NCI-H128 (cell line): ENCODE measurements around the gene CLCN7.
"Not testable (repeated sequence)": the region's sequence is repeated elsewhere in the genome, so short reads cannot be mapped to it uniquely, and the experiment has no call there.

Experiments
- DNase-seq: peaks from one replicate; lab custom pipeline; 2025; ENCODE audit not compliant: unreplicated experiment; lab: John Stamatoyannopoulos, UW

CLCN7 gene

DNA sequence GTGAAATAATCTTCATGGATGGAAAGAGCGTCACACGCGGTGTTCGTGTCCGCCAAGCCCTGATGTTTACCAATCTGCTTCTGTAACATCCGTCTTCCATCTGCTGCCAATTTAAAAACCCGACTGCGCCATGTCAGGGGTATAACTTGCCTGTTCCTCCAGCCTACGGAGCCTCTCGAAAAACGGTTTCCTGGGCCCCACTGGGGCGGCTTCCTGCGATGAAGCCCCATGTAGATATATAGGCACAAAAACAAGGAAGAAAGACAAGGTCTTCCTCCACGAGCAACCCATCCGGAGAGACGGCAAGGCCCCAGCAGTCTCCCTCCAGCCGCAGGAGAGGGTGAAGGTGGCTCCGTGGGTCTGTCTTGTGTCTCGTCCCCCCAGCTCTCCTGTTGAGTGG lies 13.8 kb upstream of the CLCN7 start, which contains the start of gene PTX4:
PTX4 (minus strand) TSS at position 326 of the 400 bp plus-strand sequence; CDS start at position 291, 35 bp downstream.
- no peak for DNase-seq

GRCh38 chr16:1488054-1488601 lies 13.3 kb upstream of the CLCN7 start:
- no peak for DNase-seq

- no peak for DNase-seq
Observed at GRCh38 chr16:1487395-1488053, 12.7 kb upstream of the CLCN7 start.

DNA sequence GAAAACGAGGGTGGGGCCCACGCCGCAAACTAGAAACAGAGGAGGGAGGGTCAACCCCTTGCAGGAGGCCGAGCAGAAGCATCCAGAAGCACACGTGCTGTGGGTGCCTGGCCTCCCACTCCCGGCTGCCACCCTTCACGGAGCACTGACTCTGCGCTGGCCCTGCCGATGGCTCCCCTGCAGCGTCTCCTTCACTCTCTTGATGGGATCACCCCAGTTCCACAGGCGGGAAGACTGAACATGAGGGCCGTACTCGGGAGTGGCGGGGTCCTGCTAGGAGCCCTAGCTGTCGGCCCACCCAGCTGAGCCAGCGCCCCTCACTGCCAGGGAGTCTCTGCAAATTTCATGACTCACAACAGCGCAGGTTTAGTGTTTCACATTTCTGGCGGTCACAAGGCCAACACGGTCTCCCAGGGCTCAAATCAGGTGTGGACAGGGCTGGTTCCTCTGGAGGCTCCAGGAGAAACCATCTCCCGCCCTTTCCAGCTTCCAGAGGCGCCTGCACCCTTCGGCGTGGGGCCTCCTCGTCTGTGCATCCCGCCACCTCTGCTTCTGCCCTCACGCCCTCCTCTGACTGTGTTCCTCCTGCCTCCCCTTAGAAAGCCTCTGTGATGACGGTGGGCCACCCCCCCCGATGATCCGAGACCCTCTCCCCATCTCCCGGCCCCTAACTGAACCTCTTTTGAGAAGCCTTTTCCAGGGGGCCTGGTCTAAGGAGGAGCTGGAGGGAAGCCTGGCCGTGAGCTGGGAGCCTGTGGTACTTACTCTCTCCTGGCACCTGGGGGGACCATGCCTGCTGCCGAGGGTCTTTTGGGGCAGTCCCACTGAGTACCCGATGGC lies 11.9 kb upstream of the CLCN7 start:
- no peak for DNase-seq

DNA sequence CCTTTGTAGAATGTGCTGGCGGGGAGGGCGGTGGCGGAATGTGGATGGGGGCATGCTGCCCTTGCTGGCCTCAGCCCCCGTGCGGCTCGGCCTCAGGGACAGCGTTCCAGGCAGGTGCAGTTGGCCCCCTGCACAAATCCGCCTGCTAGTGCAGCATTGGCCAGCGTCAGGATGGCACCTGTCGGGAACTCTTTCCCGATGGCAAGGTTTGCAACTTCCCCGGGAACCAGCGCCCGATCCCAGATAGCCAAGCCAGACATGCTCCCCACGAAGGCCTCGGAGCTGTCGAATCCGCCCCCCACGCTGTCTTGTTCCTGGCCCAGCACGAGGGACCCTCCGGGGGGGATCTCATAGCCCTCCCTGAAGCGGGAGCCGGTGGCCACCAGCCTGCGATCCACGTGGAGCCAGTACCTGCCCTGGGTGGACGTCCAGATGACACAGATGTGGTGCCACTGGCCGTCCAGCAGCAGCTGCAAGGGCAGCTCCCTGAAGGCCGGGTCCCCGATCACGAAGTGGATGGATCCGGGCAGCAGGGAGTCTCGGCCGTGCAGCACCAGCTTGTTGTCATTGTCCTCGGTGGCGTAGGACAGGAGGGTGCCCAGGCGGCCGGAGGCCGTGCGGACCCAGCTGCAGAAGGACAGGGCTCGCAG lies 11.1 kb upstream of the CLCN7 start:
- DNase-seq, result no peak

GRCh38 chr16:1481906-1482835 lies 7.3 kb upstream of the CLCN7 start:
- no peak for DNase-seq

DNA sequence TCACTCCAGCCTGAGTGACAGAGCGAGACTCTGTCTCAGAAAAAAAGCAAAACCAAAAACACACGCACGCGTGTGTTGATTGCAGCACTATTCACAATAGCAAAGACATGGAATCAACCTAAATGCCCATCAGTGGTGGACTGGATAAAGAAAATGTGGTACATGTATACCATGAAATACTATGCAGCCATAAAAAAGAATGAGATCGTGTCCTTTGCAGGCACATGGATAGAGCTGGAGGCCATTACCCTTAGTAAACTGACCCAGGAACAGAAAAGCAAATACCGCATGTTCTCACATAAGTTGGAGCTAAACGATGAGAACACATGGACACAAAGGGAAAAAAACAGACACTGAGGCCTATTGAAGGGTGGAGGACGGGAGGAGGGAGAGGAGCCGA lies 4.1 kb upstream of the CLCN7 start:
- not testable (repeated sequence) for DNase-seq

- no peak for DNase-seq
Observed at GRCh38 chr16:1477033-1477432, 2.2 kb upstream of the CLCN7 start.

DNA sequence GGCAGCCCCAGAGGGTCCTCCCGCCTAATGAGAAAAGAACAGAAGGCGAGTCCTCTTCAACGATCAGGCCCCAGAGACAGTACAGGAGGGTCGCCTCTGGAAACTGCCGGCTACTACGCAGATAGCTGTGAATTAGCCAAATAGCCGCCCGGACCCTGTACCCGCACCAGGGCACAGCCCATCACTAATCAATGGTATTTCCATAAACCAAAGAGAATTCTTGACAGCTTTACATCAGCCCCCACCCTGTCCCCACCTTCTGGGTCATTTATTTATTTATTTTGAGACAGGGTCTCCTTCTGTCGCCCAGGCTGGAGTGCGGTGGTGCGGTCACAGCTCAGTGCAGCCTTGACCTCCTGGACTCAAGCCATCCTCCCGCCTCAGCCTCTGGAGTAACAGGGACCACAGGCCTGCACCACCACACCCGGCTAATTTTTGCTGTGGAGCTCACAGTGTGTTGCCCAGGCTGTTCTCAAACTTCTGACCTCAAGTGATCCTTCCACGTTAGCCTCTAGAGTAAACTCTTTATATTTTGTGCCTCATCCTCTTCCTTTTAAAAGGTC lies 805 bp upstream of the CLCN7 start:
- no peak for DNase-seq

- DNase-seq, result no peak
Observed at GRCh38 chr16:1474082-1474795, 589 bp downstream of the CLCN7 start.

DNA sequence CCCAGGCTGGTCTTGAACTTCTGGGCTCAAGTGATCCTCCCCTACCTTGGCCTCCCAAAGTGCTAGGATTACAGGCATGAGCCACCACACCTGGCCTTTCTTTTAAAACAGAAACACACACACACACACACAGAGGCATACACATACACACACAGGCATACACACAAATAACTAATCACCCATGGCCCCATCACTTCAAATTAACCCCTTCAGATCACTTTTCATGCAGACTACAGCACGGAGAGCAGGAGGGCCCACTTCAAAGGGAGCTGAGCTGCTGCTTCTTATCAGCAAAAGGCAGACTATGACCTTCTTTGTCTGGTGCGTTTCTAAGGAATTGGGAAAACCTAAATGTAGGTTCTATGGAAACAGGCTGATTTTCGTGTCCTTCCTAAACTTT lies 1.9 kb downstream of the CLCN7 start:
- DNase-seq, result no peak

DNA sequence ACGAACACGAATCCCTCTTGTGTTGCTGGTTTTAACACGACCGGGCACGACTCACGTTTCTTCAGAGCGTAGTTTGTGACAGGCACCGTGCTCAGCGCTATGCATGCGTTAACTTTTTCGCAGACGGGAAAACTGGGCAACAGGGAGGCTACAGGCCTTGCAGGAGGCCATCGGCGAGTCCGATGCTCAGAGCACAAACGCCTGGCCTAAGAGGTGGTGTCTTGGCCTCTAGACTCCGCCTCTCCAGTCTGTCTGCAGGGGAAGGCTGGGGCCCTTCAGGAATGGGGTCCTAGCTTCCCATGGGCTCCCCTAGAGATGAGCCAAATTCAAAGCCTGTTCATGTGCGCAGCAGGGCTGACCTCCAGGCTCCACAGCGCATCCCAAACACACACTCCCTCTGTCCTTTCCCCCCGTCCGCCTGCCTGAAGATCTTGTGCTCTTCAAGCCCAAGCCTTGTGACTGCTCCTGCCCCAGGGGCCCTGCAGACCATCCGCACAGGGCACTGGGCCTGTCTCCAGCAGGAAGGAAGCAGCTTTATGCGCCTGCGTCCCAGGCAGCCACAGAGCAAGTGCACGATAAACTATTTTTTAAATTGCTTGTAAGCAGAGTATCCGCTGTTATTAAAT lies 3.1 kb downstream of the CLCN7 start:
- DNase-seq, result no peak

GRCh38 chr16:1470481-1471251 lies 4.2 kb downstream of the CLCN7 start:
- no peak for DNase-seq

DNA sequence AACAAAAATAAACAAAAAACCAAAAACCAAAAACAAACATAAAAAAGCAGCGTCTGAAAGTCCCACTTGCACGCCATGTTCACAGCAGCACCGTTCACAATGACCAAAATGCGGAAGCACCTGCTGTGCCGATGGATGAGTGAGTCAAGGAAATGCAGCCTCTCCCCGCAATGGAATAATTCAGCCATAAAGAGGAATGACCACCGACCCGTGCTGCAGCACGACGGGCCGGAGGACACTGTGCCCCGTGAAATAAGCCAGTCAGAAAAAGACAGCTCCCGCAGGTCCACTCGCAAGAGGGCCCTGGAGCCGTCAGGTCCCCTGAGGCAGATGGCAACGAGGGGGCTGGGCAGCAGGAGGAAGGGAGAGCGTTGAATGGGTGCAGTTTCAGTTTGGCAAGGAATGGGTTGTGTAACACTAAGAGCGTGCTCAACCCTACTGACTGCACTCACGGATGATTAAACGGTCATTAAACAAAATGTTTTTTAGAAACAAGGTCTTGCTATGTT lies 5.1 kb downstream of the CLCN7 start:
- no peak for DNase-seq

DNA sequence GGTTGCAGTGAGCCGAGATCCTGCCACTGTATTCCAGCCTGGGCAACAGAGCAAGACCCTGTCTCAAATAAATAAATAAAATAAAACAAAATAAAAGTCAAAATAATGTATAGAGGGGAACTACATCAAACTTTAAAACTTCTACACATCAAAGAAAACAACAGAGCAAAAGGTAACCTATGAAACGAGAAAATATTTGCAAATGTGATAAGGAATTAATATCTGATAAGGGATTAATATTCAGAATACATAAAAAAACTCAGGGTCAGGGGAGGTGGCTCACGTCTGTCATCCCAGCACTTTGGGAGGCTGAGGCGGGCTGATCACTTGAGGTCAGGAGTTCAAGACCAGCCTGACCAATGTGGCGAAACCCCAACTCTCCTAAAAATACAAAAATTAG lies 5.7 kb downstream of the CLCN7 start:
- DNase-seq, result not testable (repeated sequence)

DNA sequence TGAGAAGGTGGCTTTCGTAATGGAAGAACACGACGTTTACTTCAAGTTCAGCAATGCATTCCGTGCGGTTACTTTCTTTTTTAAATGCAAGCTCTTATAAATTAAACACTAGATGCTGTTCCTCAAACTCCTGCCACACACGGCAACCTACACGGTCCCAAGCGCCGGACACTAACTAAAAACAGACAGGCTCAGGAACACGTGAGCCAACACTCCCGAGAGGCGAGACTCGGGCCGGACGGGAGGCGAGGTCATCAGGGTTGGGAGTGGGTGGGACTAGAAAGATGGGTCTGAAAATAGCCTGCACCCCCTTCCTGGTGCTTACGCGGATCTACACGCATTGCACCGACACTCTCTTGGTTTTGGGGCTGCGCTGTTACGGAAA lies 6.4 kb downstream of the CLCN7 start:
- DNase-seq, result no peak

DNA sequence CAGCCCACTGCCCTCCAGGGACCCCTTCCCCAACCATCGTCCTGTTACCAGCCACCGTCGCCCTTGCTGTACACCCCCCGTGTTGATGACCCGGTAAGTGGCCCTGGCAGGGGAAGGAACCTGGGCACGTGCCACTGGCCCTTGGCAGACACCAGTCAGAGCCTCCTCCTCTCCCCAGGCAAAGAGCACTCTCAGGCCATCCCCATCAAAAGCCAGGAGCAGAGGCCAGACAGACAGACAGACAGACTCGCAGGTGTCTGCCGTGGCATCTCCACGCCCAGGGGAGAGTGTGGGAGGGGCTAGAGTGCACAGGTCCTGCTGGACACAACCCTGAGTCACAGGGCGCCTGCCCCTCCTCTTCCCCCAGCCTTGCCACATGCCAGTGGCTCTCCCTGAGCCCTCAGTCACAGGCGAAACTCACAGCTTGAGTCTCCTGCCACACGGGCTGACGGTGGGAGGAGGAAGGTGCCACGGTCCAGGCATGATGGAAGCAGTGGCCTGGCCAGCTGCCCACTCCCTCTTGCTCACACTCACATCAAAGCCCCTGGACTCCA lies 7.8 kb downstream of the CLCN7 start:
- DNase-seq, result no peak

DNA sequence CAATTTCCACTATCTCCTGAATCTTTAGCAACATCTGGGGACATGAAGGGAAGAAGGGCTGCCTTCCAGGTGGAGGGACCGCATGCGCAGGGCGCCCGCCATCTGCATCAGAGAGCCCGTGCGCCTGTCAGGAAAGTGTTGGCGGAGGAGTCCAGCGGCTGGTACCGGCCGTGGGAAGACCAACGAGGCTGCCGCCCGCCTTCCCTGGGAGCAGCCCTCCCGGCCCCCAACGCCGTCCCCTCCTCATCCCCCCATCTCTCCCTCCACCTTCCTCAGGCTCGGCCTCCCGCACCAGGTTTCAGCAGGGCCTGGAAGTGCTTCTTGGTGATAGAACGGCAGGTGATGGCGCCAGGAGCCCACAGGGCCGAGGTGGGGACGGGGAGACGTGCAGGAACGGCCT lies 8.8 kb downstream of the CLCN7 start:
- no peak for DNase-seq
